NOMO-1 treated with DMSO at 0.1 percent for 48 hours (cell line): ENCODE results near the gene RARG.
"Not testable (repeated sequence)": the region's sequence is repeated elsewhere in the genome, so short reads cannot be mapped to it uniquely, and the experiment has no call there.

ENCODE experiments used
- DNase-seq: peaks from one replicate; lab custom pipeline; 2025; ENCODE audit not compliant: unreplicated experiment; lab: John Stamatoyannopoulos, UW

Gene RARG

GRCh38 chr12:53193040-53193439 lies 39.0 kb downstream of the RARG start:
- DNase-seq, result no peak

- DNase-seq, result no peak
These were observed 39.4 kb downstream of the RARG start for GRCh38 chr12:53192531-53193021.

GRCh38 chr12:53191885-53192530 lies 40.0 kb downstream of the RARG start:
- no peak for DNase-seq

GRCh38 chr12:53191096-53191884 lies 40.7 kb downstream of the RARG start:
- no peak for DNase-seq

- no peak for DNase-seq
These were observed 41.8 kb downstream of the RARG start for GRCh38 chr12:53190108-53190729.

- no peak for DNase-seq
These were observed 44.7 kb downstream of the RARG start for GRCh38 chr12:53187145-53187899.

GRCh38 chr12:53186745-53187144 lies 45.3 kb downstream of the RARG start:
- no peak for DNase-seq

GRCh38 chr12:53185582-53186153 lies 46.3 kb downstream of the RARG start:
- DNase-seq, result no peak

- DNase-seq, result no peak
These were observed 47.2 kb downstream of the RARG start for GRCh38 chr12:53184828-53185227.

- DNase-seq, result peak; percentile 64
These were observed 49.1 kb downstream of the RARG start for GRCh38 chr12:53182903-53183302.

- DNase-seq, result no peak
These were observed 50.1 kb downstream of the RARG start for GRCh38 chr12:53181935-53182334.

- DNase-seq, result peak; percentile 48
These were observed 50.9 kb downstream of the RARG start for GRCh38 chr12:53180931-53181645.

- peak; percentile 97 for DNase-seq
These were observed 51.6 kb downstream of the RARG start, which contains the start of the genes CSAD and ZNF740 for GRCh38 chr12:53180220-53180930. CSAD (minus strand) TSS chr12:53180925; CDS start chr12:53173470, 7,455 bp downstream. ZNF740 (plus strand) TSS chr12:53180722; CDS start chr12:53181984, 1,262 bp downstream.

GRCh38 chr12:53179687-53180219 lies 52.3 kb downstream of the RARG start:
- peak; percentile 7 for DNase-seq

GRCh38 chr12:53178803-53179202 lies 53.2 kb downstream of the RARG start:
- not testable (repeated sequence) for DNase-seq

- DNase-seq, result not testable (repeated sequence)
These were observed 54.6 kb downstream of the RARG start for GRCh38 chr12:53177447-53177846.

GRCh38 chr12:53176750-53177149 lies 55.3 kb downstream of the RARG start:
- no peak for DNase-seq

GRCh38 chr12:53174881-53175491 lies 57.0 kb downstream of the RARG start:
- peak; percentile 28 for DNase-seq
